ENCODE measurements around the gene SLC9C1.
"Not testable (repeated sequence)": the region's sequence is repeated elsewhere in the genome, so short reads cannot be mapped to it uniquely, and the experiment has no call there.

Gene SLC9C1

DNA sequence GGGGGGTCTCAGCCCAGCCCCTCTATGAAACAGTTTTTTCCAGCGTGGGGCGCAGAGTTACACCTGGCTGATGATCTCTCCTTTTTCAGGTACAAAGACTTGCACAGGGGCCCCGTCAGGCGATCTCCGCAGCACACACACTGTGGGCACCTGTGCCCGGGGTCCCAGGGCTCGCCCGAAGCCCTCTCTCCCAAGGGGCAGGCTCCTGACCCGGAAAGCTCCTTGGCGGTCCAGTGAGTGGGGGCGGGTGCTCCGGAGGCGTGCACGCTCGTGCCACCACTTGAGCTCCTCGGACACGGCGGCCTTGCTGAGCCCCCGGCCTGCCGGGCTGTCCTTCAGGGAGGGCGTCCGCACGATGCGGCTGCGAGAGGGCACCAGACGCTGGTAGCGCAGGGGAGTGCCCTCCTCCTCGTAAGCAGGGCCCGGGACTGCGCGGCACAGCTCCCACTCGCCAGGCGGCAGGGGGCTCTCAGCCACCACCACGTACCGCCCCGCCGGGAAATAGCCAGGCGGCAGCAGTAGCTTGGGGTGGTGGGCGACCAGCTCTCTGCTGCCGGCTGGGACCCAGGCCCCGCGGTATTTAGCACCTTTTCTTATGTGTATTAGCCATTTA is 108.5 kb downstream of the SLC9C1 start:
- not testable (repeated sequence) for DNase-seq

GRCh38 chr3:112175646-112176045 is 118.4 kb downstream of the SLC9C1 start:
- no peak for DNase-seq

GRCh38 chr3:112175037-112175436 is 119.0 kb downstream of the SLC9C1 start:
- DNase-seq, result no peak

DNA sequence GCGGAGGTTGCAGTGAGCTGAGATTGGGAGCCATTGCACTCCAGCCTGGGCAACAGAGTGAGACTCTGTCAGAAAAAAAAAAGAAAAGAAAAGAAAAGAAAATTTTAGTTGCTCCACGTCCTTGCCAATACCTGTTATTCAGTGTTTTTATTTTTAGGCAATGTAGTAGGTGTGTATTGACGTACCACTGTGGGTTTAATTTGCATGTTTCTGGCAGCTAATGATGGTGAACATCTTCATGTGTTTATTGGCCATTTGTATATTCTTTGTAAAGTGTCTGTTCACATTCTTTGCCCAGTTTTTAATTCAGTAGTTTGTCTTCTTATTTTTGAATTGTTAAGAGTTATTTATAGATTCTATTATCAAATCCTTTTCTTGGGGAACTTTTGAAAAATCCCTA is 122.9 kb downstream of the SLC9C1 start:
- DNase-seq, result no peak

GRCh38 chr3:112170046-112170445 is 124.0 kb downstream of the SLC9C1 start:
- no peak for DNase-seq

DNA sequence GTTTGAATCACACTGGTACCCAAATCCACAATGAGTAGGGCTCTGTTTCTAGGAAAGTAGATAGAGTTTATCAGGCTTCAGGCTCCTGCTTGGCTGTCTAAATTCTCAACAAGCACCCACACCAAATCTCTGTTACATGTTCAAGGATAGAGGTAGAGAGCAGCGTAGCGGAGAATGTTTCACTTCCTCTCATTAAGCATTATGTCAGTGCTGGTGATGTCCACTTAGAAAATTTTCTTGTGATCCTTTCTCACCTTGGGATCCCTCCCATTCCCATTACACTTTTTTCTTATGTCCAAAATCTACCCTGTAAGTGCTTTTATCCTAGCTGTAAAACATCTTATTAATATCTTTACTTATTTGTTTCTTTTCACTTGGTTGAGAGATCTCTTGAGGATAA is 126.3 kb downstream of the SLC9C1 start:
- DNase-seq, result no peak

DNA sequence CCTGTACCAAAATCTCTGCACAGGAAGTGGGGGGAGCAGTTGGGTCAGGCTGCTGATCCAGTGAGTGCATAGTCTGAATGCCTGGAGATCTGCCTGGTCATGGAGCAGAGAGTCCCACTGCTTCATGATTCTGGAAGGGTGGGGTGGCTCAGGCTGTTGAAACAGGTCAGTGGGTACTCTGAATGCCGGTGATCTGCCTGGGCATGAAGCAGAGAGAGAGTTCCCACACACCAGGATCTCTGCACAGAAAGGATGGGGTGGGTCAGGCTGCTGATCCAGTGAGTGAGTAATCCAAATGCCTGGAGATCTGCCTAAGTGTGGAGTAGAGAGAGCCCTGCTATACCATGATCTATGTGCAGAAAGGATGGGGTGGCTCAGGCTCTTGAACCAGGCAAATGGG is 144.9 kb downstream of the SLC9C1 start:
- DNase-seq, result no peak

GRCh38 chr3:112143689-112144088 is 150.3 kb downstream of the SLC9C1 start:
- DNase-seq, result no peak

GRCh38 chr3:112143251-112143650 is 150.8 kb downstream of the SLC9C1 start:
- no peak for DNase-seq

DNA sequence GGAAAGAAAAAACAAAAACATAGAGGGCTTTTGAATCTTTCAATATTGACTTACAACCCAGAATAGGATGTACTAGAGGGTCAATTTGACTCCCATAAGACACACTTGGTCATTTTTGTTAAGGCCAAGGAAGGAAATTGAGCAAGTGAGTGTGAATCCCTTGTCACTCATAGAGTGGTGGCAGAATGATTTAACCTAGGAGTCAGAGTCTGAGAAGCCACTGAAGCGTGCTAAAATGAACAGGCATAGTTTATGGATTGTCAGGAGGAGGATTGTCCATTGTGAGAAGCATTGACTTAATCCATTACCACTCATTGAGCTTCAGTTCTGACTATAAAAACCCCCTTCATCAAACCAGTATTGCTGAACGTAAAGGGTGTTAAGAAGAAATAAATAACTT is 152.7 kb downstream of the SLC9C1 start:
- no peak for DNase-seq

GRCh38 chr3:112140584-112140983 is 153.4 kb downstream of the SLC9C1 start:
- DNase-seq, result no peak

GRCh38 chr3:112138219-112138969 is 155.6 kb downstream of the SLC9C1 start:
- DNase-seq, result no peak

- DNase-seq, result no peak
These were observed 156.2 kb downstream of the SLC9C1 start for GRCh38 chr3:112137781-112138180.

- peak; percentile 36 for DNase-seq
These were observed 156.9 kb downstream of the SLC9C1 start for GRCh38 chr3:112136959-112137693.

DNA sequence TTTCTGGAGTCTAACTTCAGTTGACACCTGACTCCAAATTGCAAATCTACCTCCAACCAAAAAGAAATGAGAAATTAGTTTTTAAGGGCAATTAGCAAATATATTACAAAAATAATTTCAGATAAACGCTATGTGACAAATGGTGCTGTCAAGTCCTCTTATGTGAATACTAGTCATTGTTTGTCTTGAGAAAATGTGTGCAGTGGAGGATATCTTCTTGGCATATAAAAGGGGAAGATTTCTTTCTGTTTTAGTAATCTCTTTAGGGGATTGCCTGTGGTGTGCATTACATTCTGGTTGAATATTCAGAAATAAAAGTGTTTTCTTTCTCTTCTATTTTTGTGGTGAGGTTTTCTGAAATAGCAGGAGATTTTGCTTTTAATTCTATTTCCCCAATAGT is 158.0 kb downstream of the SLC9C1 start:
- no peak for DNase-seq

DNA sequence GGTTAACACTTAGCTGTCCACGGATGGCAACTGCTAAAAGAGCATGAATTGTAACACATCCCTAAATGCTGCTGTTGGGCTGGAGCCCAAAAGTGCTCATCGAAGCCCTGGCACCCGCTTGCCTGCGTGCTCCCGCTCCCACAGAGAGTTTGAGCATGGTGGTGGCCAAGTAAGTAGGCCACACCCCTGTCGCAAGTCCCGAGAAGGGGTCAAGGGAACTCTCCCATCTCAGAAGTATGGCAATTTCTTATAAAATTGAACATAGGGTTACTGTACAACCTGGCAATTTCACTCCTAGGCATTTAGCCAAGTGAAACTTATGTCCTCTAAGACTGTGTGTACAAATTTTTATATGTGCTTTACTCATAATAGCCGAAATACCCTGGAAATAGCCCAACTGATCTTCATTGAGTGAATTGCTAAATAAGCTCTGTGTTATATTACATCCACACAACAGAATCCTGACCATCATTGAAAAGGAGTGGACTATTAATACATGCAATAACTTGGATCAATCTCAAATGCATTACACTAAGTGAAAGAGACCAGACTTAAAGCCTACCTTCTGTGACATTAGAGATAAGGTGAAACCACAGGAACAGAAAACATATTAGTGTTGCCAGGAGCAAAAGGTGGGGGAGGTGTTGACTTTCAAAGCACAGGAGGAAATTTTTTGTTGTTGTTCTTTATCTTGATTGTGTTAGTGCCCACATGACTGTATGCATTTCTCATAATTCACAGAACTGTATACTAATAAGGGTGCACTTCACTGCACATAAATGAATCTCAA is 159.5 kb downstream of the SLC9C1 start:
- DNase-seq, result no peak

DNA sequence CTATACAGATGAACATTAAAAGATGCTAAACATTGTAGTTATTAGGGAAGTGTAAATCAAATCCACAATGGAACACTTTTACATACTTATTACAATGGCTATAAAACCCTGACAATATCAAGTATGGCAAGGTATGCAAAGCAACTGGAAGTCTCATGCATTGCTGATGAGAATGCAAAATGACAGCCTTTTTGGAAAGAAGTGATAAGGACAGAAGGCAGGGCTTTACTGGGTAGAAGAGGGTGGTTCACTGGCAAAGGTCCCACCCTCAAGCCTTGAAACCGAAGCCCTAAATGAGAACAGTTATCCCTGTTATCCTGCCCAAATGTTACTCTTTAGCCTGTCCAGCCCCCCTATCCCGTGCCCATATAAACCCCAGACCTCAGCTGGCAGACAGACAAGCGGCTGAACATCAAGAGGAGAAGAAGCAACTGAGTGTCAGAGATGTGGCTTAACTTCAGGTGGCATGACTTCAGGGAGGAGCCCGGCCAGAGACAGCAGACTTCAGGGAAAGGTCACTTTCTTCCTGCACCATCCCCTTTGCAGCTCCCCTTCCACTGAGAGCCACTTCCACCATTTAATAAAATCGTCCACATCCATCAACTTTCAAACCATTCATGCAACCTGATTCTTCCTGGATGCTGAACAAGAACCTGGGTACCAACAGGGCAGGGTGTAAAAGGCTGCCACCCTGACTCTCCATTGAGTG is 160.2 kb downstream of the SLC9C1 start:
- no peak for DNase-seq

DNA sequence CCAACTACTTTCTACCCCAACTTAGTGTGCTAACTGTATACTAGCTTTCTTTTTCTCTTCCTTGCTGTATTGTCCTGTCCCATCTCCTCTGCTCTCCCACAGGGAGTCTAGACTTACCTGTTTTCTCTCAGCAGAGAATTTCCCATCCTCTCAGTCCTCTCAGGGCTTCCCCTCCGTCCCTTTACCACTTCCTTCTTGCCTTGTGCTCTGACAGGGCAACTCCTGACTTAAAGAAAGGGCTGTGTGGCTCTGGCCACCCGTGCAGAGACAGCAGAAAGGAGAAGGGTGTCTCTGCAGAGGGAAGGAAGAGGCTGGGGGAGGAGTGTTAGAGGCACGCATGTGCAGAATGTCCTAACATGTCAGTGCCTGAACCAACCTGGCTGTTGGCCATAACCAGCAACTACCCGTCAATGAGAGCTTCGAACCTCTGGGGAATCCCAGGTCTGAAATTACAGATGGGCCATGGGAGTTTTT is 161.0 kb downstream of the SLC9C1 start, which contains the start of gene GCSAM:
Gene GCSAM (minus strand): TSS at position 274 of the 474 bp plus-strand sequence. CDS start 128 bp downstream, at position 146.
- no peak for DNase-seq

DNA sequence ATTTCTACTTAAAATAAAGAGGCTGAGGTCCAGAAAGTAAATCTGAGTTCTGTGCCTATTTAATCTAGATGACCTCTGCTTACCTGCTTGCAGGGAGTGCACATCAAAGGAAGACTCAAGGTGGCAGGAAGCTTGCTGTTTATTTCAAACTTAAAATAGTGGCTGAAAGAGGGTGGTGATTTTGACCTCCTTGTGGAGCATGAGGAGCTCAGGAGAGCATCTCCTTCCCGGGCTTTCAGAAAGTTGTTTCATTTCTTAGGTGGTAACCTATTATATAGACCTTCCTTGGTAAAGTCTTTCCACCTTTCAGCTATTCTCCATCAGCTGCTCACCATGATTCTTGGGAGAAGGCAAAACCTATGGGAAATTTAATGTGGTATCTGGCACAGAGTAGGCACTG is 161.5 kb downstream of the SLC9C1 start:
- no peak for DNase-seq

DNA sequence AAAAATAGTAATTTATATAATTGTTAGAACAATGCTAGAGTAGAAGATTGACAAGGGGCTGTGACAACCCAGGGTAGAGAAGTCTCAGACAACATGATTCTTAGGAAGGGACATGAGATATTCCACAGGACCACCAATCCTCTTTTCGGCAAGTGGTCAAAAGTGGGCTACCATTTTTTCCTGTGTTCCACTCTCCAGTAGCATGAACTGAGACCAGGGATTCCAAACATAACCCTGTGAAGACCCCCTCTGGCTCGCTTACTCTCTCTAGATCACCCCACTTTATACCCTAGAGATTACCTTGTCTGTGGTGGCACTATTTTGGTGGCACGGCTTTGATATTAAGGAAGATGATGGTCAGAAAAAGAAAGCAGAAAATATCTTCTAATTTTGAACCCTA is 161.9 kb downstream of the SLC9C1 start:
- DNase-seq, result no peak

DNA sequence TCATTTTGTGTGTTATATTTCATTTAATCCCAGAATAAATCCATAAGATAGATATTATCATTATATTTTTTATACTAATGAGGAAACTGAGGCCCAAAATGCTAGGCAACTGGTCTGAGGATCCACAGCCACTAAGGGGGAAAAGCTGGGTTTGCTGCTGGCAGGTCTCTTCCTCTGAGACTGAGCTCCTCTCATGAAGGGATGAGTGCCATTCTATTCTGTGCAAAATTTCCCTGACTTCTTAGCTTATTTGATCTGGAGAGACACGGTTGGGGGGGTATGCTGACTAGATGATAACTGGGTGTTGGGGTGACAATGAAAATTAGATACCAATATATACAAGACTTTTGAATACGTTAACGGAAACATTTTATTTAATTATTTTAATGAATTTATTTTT is 162.9 kb downstream of the SLC9C1 start:
- DNase-seq, result no peak

DNA sequence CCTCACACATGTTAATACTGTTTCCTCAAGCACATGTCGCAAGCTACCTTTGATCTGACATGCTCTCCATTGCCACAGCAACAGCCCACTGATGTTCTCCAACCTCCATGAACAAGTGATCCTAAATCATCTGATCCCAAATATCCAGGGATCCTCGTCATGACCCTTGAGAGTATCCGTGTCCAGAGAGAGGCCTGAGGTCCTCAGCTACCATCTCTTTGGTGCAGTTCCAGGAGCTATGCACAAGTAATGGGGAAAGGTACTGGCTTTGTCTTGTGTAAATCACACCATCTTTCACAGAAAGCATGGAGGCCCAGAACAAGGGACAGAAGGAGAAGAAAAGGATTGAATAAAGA is 163.4 kb downstream of the SLC9C1 start:
- no peak for DNase-seq

Data from fibroblast of skin of abdomen (primary cell).